Neural crest cell (in vitro differentiated cells): ENCODE data around the gene TOMM5. TPM values are rescaled to one million over a fixed set of nuclear protein-coding genes. Genes with fewer than 3 reads are reported as not detected.

Source experiments
- DNase-seq: peaks from one replicate; pipeline ENCODE4 v3.0.0; 2021; ENCODE audit warnings: low read depth, mixed read lengths, low spot score
- H3K27ac Mint-ChIP-seq: one replicate; pipeline ENCODE4 v1.8.0; 2021; ENCODE audit warnings: mild to moderate bottlenecking, mixed read lengths; ENCODE audit not compliant: unreplicated experiment
- H3K27me3 Mint-ChIP-seq: 2 replicates; pipeline ENCODE4 v1.8.0; 2021; ENCODE audit warnings: low read depth, mild to moderate bottlenecking, mixed read lengths
- H3K36me3 Mint-ChIP-seq: 2 replicates; pipeline ENCODE4 v1.8.0; 2021; ENCODE audit warnings: low read depth, mild to moderate bottlenecking, mixed read lengths
- H3K4me1 Mint-ChIP-seq: 2 replicates; pipeline ENCODE4 v1.8.0; 2021; ENCODE audit warnings: mixed read lengths
- H3K4me3 Mint-ChIP-seq: one replicate; pipeline ENCODE4 v1.8.0; 2021; ENCODE audit warnings: mild to moderate bottlenecking, mixed read lengths
- H3K9me3 Mint-ChIP-seq: 2 replicates; pipeline ENCODE4 v1.8.0; 2021; ENCODE audit warnings: mixed read lengths
- CTCF ChIP-seq: fragments of 200-600 bp; sonication (generic); conservative IDR thresholded peaks from 2 replicates; pipeline ENCODE4 v1.5.0; 2021; ENCODE audit warnings: antibody characterized with exemption, mild to moderate bottlenecking
- total RNA-seq: library from RNA; stranded (reverse); gene quantifications from 2 replicates; pipeline ENCODE4 v1.2.1, GENCODE V29; 2021

TOMM5 gene
- total RNA-seq, 1 donor from 2014 or later, result 155 TPM

- Mint-ChIP-seq H3K27ac (no peak overlapping the region), H3K27me3 (no peaks in the 10 kb centered on the region), H3K36me3 (peaks cover 38% of the 10 kb centered on the region), H3K4me3 (no peak overlapping the region), H3K9me3 (peaks cover 10% of the 10 kb centered on the region), H3K4me1 (no peaks in the 10 kb centered on the region)
- TF ChIP-seq CTCF, result no peak
- no peak for DNase-seq
These were observed 30.7 kb downstream of the TOMM5 start for GRCh38 chr9:37561682-37562081.

- no peak overlapping the region for H3K27ac Mint-ChIP-seq
- H3K4me3 Mint-ChIP-seq, result no peak overlapping the region
- H3K27me3 Mint-ChIP-seq, result no peaks in the 10 kb centered on the region
- peaks cover 6% of the 10 kb centered on the region for H3K9me3 Mint-ChIP-seq
- H3K4me1 Mint-ChIP-seq, result no peaks in the 10 kb centered on the region
- DNase-seq, result no peak
- peaks cover 31% of the 10 kb centered on the region for H3K36me3 Mint-ChIP-seq
- TF ChIP-seq CTCF, result no peak
These were observed 32.4 kb downstream of the TOMM5 start for GRCh38 chr9:37559855-37560592.

GRCh38 chr9:37559125-37559524 lies 33.3 kb downstream of the TOMM5 start:
- Mint-ChIP-seq H3K27me3 (no peaks in the 10 kb centered on the region), H3K27ac (no peak overlapping the region), H3K9me3 (peaks cover 2% of the 10 kb centered on the region), H3K4me1 (no peaks in the 10 kb centered on the region), H3K4me3 (no peak overlapping the region), H3K36me3 (peaks cover 24% of the 10 kb centered on the region)
- DNase-seq, result no peak
- TF ChIP-seq CTCF, result no peak

GRCh38 chr9:37555786-37556185 lies 36.6 kb downstream of the TOMM5 start:
- no peak overlapping the region for H3K4me3 Mint-ChIP-seq
- no peak for DNase-seq
- H3K36me3 Mint-ChIP-seq, result peaks cover 8% of the 10 kb centered on the region
- no peak overlapping the region for H3K27ac Mint-ChIP-seq
- H3K27me3 Mint-ChIP-seq, result no peaks in the 10 kb centered on the region
- no peaks in the 10 kb centered on the region for H3K4me1 Mint-ChIP-seq
- no peak for TF ChIP-seq CTCF
- H3K9me3 Mint-ChIP-seq, result no peaks in the 10 kb centered on the region

GRCh38 chr9:37554318-37554717 lies 38.1 kb downstream of the TOMM5 start:
- no peak overlapping the region for H3K4me3 Mint-ChIP-seq
- no peaks in the 10 kb centered on the region for H3K4me1 Mint-ChIP-seq
- TF ChIP-seq CTCF, result no peak
- H3K27ac Mint-ChIP-seq, result no peak overlapping the region
- H3K36me3 Mint-ChIP-seq, result peaks cover 4% of the 10 kb centered on the region
- DNase-seq, result no peak
- no peaks in the 10 kb centered on the region for H3K27me3 Mint-ChIP-seq
- H3K9me3 Mint-ChIP-seq, result no peaks in the 10 kb centered on the region
